ENCODE results near the gene SPATA13.
A peak's percentile ranks its signal among the peaks of the same experiment; 100 is the strongest.

SPATA13 gene

DNA sequence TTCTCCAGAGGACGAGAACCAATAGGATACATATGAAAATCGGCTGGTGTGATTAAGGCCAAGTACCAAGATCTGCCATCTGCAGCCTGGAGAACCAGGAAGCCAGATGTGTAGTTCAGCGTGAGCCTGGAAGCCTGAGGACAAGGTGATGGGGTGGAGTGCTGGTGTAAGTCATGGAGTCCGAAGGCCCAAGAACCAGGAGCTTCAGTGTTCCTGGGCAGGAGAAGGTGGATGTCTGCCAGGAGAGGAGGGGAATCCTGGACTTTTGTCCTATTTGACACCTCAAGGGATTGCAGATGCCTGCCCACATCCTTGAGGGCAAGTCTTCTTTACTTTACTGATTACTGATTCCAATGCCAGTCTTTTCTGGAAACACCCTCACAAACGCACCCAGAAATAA, 71.5 kb downstream of the SPATA13 start:
- no peak overlapping the region for H3K4me3 ChIP-seq (ENCODE audit: low read length)
- no peak for DNase-seq (ENCODE audit: low read depth, low spot score)

GRCh38 chr13:24232474-24232873, 72.0 kb downstream of the SPATA13 start:
- H3K4me3 ChIP-seq (ENCODE audit: low read length) = no peak overlapping the region
- no peak for DNase-seq (ENCODE audit: low read depth, low spot score)

GRCh38 chr13:24233351-24233901, 72.9 kb downstream of the SPATA13 start:
- no peak overlapping the region for H3K4me3 ChIP-seq (ENCODE audit: low read length)
- no peak for DNase-seq (ENCODE audit: low read depth, low spot score)

DNA sequence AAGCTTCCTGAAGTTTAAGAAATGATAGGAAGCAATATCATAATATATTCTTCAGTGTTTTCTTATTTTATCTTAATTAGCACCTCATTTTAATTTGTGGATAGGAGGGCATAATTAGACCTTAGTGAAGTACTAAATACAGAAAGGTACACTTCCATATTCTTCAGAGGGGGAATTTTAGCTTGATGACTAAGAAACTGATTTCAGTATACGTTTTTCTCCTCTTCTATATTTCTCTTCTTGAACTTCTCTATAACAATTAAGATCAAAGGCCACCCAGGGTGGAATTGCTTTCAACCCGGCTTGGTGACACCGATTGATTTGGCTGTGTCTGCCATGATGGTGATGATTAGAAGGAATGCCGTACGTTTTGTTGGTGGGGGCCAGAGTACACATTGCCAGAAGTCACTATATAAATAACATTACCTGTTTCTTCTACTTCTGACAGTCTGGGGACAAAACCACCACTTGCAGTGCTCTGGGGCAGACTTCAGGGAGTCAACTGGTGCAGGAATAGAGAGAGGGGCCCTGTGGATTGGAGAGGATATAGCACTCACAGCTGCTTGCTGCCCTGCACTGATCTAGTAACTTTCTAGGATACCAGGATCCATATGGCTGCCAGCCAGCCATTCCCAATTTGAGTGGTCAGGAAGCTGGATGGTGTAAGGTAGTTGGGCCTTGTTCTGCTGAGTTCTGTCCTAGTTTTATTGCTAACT, 73.8 kb downstream of the SPATA13 start:
- DNase-seq (ENCODE audit: low read depth, low spot score) = no peak
- no peak overlapping the region for H3K4me3 ChIP-seq (ENCODE audit: low read length)

GRCh38 chr13:24237356-24237755, 76.8 kb downstream of the SPATA13 start:
- H3K4me3 ChIP-seq (ENCODE audit: low read length) = no peak overlapping the region
- no peak for DNase-seq (ENCODE audit: low read depth, low spot score)

DNA sequence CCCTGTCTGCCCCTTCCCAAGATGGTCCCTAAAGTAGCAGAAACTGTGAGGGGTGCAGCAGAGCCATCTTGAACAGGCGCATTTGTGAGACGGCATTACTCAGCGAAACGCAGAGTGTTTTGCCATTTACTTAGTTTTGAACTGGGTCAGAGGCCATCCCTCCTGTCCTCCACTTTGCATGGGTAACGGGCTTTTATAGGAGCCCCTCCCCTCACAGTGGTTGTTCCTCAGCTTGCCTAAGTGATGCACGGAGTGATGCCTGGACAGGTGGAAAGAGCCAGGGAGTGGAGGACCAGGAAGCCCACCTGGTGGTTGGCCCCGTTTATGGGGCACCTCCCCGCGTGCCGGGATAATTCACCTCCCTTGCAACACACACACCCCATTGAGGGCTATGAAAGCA, 80.8 kb downstream of the SPATA13 start:
- no peak for DNase-seq (ENCODE audit: low read depth, low spot score)
- no peak overlapping the region for H3K4me3 ChIP-seq (ENCODE audit: low read length)

DNA sequence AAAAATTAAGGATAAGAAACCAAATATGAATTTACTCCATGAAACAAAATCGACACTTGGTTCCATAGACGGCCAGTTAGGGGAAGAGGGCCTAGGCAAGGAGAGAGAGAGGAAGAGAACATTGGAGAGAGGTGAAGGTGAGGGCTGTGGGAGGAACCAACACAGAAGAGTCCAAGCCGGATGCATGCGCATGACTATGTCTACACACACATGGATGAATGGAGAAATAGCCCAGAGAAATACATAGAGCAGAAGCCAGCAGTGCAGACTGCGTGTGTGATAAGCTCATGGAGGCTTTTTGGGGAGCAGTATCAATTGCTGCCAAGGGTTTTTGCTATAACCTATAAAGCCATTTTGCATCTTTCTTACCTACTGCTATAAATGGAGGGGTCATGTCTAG, 81.6 kb downstream of the SPATA13 start:
- H3K4me3 ChIP-seq (ENCODE audit: low read length) = no peak overlapping the region
- DNase-seq (ENCODE audit: low read depth, low spot score) = no peak

- no peak for DNase-seq (ENCODE audit: low read depth, low spot score)
- no peak overlapping the region for H3K4me3 ChIP-seq (ENCODE audit: low read length)
Measured at GRCh38 chr13:24243302-24243701, 82.8 kb downstream of the SPATA13 start.

- H3K4me3 ChIP-seq (ENCODE audit: low read length) = no peak overlapping the region
- DNase-seq (ENCODE audit: low read depth, low spot score) = no peak
Measured at GRCh38 chr13:24244802-24245201, 84.3 kb downstream of the SPATA13 start.

GRCh38 chr13:24247016-24247415, 86.5 kb downstream of the SPATA13 start:
- no peak overlapping the region for H3K4me3 ChIP-seq (ENCODE audit: low read length)
- no peak for DNase-seq (ENCODE audit: low read depth, low spot score)

- no peak for DNase-seq (ENCODE audit: low read depth, low spot score)
Measured at GRCh38 chr13:24249624-24250023, 89.1 kb downstream of the SPATA13 start.

DNA sequence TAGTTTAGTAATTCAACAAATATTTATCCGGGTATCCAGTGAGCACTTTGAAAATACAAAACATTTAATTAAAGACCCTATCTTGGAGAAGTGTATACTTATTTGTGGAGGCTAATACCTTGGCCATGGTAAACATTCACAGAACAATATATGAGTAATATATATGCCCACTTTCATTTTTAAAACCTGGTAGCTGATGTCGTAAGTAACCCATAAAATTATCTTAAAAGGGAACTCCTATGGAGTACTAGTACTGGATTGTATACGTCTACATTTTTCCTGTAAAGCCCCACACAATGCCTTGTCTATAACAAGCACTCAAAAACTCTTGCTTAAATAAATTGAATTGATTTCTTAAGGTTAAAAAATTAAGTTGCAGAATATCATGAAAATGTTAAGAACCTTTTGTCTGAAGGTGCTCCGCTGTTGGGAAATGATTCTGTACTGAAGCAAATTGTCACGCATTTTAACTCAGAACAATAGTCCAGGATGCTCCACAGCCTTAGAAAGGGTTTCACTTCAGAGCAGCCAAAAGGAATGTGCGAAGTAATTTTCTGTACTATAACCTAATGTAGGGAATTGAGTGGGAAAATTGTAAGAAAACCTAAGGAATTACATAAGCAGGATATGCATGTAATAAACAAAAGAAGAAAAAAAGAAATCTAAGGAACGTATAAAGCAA, 90.0 kb downstream of the SPATA13 start:
- H3K4me3 ChIP-seq (ENCODE audit: low read length) = no peak overlapping the region
- DNase-seq (ENCODE audit: low read depth, low spot score) = no peak

More at GRCh38 chr13:24249624-24250023, 89.1 kb downstream of the SPATA13 start:
- no peak overlapping the region for H3K4me3 ChIP-seq (ENCODE audit: low read length)

DNA sequence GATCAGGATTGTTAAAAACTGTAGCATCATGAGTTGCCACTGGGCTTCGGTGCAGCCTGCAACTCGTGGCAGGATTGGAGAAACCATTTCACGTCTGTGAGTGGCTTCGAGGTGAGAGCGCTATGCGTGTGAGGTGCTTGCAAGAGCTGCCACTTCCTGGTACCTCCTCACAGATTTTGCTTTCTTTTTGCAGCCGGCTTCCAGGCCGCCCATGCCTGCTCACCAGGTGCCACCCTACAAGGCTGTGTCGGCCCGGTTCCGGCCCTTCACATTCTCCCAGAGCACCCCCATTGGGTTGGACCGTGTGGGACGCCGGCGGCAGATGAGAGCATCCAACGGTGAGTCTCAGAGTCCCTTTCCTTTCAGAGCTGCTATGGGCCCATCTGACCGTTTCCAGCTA, 91.0 kb downstream of the SPATA13 start:
- H3K4me3 ChIP-seq (ENCODE audit: low read length) = no peak overlapping the region
- DNase-seq (ENCODE audit: low read depth, low spot score) = peak; percentile 39

DNA sequence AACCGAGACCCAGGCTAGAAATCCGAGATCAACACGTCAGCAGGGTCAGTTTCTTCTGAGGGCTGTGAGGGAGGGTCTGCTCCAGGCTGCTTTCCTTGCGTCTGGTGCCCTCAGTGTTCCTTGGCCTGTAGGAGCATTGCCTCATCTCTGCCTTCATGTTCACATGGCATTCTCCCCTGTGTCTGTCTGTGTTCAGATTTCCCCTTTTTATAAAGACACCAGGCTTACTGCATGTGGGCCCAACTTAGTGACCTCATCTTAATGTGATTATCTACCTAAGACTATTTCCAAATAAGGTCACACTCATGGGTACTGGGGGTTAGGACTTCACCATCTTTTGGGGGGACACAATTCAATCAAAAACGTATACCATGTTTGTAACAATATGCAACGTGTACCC, 91.6 kb downstream of the SPATA13 start:
- no peak overlapping the region for H3K4me3 ChIP-seq (ENCODE audit: low read length)
- DNase-seq (ENCODE audit: low read depth, low spot score) = no peak

DNA sequence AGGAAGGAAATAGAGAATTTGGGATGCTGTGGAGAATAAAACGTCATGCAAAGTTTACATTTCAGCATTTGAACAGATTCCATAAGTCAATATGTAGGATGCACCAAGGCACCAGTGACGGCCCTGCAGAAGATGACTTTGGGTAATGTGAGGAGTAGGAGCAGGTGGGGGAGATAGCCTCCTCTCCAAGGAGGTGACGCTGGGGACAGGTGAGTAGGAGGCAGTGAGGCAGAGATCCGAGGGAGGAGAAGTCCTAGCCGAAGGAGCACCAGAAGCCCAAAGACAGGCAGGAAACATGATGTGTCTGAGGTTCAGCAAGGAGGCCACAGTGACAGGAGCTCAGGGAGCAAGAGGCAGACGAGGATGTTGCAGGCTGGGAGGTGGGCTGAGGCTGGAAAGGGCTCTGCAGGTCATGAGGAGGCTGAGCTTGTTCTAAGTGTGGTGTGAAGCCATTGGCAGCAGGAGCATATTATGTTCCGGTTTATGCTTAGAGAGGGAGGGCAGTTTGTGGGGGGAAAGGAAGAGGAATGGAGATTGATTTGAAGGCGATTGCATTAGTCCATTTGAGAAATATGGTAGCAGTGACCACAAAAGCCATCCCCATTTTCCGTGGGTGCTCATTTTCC, 93.1 kb downstream of the SPATA13 start:
- no peak overlapping the region for H3K4me3 ChIP-seq (ENCODE audit: low read length)
- DNase-seq (ENCODE audit: low read depth, low spot score) = no peak

GRCh38 chr13:24254146-24254841, 93.8 kb downstream of the SPATA13 start:
- H3K4me3 ChIP-seq (ENCODE audit: low read length) = no peak overlapping the region
- peak; percentile 32 for DNase-seq (ENCODE audit: low read depth, low spot score)

- no peak for DNase-seq (ENCODE audit: low read depth, low spot score)
- no peak overlapping the region for H3K4me3 ChIP-seq (ENCODE audit: low read length)
Measured at GRCh38 chr13:24257497-24257896, 97.0 kb downstream of the SPATA13 start.

- DNase-seq (ENCODE audit: low read depth, low spot score) = no peak
- no peak overlapping the region for H3K4me3 ChIP-seq (ENCODE audit: low read length)
Measured at GRCh38 chr13:24261566-24261965, 101.0 kb downstream of the SPATA13 start.

DNA sequence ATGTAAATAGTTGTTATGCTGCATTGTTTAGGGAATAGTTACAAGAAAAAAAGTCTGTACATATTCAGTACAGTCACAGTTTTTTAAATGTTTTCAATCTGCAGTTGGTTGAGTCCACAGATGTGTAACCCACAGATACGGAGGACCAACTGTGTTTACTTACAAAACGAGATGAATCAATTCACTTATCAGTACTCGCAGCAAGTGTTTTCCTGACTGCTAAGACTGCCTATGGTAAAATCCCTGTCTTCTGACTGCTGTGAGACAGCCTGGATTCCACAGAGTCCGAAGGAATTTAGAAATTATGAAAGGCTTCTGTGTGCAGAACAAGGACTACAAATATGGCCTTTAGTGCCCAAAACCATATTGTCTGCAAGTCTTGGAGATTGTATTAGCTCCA, 103.1 kb downstream of the SPATA13 start:
- H3K4me3 ChIP-seq (ENCODE audit: low read length) = no peak overlapping the region
- DNase-seq (ENCODE audit: low read depth, low spot score) = no peak

DNA sequence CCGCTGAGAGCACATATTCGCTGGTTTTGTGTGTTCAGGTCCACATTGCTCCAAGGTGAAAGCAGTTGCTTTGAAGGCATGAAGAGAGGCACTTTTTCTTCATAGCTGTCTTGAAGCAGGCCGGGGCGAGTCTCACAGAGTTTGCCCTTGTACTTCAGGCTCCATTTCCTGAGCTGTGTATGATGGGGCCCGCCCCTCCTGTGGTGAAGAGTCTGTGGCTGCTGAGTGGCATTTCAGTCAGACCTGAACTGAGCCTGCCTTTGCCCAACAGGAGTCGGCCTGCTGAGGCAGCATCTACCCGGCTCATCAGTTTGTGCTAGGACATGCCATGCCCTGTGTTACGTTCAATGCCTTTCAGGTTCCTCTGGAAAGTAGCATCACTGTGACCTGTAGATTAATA, 104.5 kb downstream of the SPATA13 start:
- no peak overlapping the region for H3K4me3 ChIP-seq (ENCODE audit: low read length)
- DNase-seq (ENCODE audit: low read depth, low spot score) = peak; percentile 74

All from Jurkat, Clone E6-1 (cell line).